Skeletal muscle satellite cell (primary cell): ENCODE results near the gene GSTA1.
"Not testable (repeated sequence)": the region's sequence is repeated elsewhere in the genome, so short reads cannot be mapped to it uniquely, and the experiment has no call there.

ENCODE experiments used
- H3K27me3 ChIP-seq: 2 replicates; pipeline ENCODE4 v1.7.0; 2013; ENCODE audit warnings: low read length; ENCODE audit not compliant: control insufficient read depth, insufficient read depth
- H3K36me3 ChIP-seq: 2 replicates; pipeline ENCODE4 v1.7.0; 2013; ENCODE audit warnings: mild to moderate bottlenecking, control low read depth, low read length; ENCODE audit not compliant: insufficient read depth
- H3K4me1 ChIP-seq: 2 replicates; pipeline ENCODE4 v1.7.0; 2013; ENCODE audit warnings: low read length; ENCODE audit not compliant: control insufficient read depth, insufficient read depth
- H3K4me2 ChIP-seq: 2 replicates; pipeline ENCODE4 v1.7.0; 2013; ENCODE audit warnings: mild to moderate bottlenecking, low read length
- H3K4me3 ChIP-seq: 2 replicates; pipeline ENCODE4 v1.7.0; 2013; ENCODE audit warnings: low read length
- H3K9ac ChIP-seq: 2 replicates; pipeline ENCODE4 v1.7.0; 2013; ENCODE audit warnings: mild to moderate bottlenecking, low read depth, low read length, moderate library complexity
- H3K9me3 ChIP-seq: replicated peaks from 2 replicates; pipeline ENCODE4 v1.7.0; 2013; ENCODE audit warnings: mild to moderate bottlenecking, control low read depth, low read length

GSTA1 gene

DNA sequence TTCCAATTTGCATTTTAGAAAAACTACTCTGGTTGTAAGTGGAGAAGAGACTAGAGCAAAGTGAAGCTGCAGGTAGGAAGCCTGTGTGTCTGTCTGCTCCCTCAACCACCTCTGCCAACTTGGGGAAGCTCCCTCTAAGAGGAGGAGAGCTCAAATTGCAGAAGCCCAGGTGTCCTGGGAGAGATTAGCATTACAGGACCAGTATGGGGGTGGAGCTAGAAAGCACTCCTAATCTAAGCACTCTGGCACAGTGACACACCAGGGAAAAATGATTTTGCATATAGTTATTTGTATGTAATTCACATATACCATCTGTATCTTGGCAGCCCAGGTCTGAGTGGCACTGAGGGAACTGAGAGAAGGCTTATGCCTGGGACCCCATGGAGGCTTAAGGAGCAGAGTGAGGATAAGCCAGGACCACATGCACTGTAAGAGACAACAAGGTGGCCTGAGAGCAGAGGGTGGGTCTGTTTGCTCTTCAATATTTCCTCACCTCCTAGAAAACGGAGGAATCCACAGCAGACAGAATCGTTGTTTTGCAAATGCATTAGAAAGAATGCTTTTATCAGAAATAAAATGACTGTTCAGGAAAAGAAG, 54.0 kb downstream of the GSTA1 start:
- Histone ChIP-seq H3K4me1 (no peaks in the 10 kb centered on the region), H3K9me3 (no peaks in the 10 kb centered on the region), H3K36me3 (no peaks in the 10 kb centered on the region), H3K4me2 (no peak overlapping the region), H3K9ac (no peak overlapping the region), H3K4me3 (no peak overlapping the region), H3K27me3 (peaks cover 28% of the 10 kb centered on the region)

DNA sequence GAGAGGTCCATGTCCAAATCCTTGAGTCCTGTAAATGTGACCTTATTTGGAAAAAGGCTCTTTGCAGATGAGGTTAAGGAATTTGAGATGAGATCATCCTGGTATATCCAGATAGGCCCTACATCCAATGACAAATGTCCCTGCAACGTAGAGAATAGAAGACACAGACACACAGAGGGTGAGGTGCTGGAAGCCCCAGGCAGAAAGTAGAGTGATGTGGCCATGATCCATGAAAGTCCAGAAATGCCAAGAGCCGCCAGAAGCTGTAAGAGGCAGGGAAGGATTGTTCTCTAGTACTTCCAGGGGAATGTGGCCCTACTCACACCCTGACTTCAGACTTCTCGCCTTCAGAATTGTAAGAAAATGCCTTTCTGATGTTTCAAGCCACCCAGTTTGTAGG, 56.3 kb downstream of the GSTA1 start:
- not testable (repeated sequence) for H3K4me3 ChIP-seq, H3K4me2 ChIP-seq, H3K36me3 ChIP-seq, H3K9me3 ChIP-seq, H3K9ac ChIP-seq, H3K4me1 ChIP-seq
- peaks cover 41% of the 10 kb centered on the region for H3K27me3 ChIP-seq

DNA sequence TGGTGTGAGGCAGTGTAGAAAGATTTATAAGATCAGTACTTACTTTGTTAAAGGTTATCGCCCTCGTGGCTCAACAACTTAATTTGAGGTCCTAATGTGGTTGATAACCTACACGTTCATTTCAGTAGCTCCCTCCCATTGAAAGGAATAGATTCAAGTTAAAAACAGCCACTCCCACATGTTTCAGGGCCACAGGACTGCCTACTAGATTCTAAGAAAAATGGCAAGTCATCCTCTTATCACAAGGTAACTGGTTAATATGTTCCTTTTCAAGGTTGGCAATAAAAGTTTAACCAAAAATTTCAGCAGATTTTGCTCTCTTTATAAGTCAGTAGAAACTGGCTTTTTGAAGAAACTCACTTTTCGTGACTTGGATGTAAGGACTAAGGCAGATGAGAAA, 57.4 kb downstream of the GSTA1 start:
- Histone ChIP-seq H3K9me3 (no peaks in the 10 kb centered on the region), H3K9ac (no peak overlapping the region), H3K4me3 (no peak overlapping the region), H3K4me2 (no peak overlapping the region), H3K36me3 (no peaks in the 10 kb centered on the region), H3K27me3 (peaks cover 42% of the 10 kb centered on the region), H3K4me1 (no peaks in the 10 kb centered on the region)

DNA sequence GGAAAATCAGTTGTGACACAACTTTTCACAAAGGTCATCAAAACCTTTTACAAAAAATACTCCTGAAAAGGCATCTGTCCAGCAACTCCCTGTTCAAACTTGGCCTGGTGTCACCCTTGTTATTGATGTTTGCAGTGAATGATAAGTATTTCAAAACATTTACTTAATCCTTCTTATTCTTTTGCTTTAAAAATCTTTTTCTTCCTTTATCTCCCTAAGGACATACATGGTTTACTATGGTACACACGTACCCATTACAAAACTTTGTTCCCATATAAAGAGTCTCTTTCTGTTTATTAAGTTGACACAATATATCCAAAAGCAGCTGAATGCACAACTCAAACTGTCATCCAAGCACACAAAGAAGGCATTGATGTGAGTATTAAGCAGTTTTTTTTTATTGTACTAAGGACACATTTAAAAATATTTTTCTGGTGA, 57.8 kb downstream of the GSTA1 start:
- Histone ChIP-seq H3K9me3 (no peaks in the 10 kb centered on the region), H3K4me2 (no peak overlapping the region), H3K36me3 (no peaks in the 10 kb centered on the region), H3K4me1 (no peaks in the 10 kb centered on the region), H3K27me3 (peaks cover 43% of the 10 kb centered on the region), H3K9ac (no peak overlapping the region), H3K4me3 (no peak overlapping the region)

DNA sequence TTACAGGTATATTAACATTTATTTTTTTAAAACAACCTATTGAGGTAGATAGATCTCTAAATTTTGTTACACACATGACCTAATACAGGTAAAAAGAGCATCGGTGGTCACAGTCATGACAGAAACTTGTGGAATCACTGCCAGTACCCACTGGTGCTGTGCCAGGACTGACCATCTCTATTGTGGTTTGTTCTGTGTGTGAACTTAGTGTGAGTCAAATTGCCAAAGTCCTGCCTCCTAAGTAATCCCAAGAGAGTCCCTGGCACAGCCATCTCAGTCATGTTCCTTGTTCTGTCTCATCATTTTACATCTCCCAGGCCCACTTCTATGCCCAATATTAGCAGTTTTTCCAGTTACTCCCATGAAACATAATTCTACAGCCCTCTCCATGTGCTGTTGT, 61.7 kb downstream of the GSTA1 start:
- Histone ChIP-seq H3K4me1 (no peaks in the 10 kb centered on the region), H3K9me3 (no peaks in the 10 kb centered on the region), H3K9ac (no peak overlapping the region), H3K36me3 (no peaks in the 10 kb centered on the region), H3K4me2 (no peak overlapping the region), H3K27me3 (peaks cover 56% of the 10 kb centered on the region), H3K4me3 (no peak overlapping the region)
